AG04449 (cell line): ENCODE measurements around the gene MRPL14.

Experiments used
- CTCF ChIA-PET: fragments of 350-600 bp; formaldehyde crosslinking; extraction: SDS; loops from one replicate; lab custom pipeline; 2021; ENCODE audit warnings: antibody characterized with exemption; lab: Yijun Ruan, JAX
- POLR2A ChIA-PET: fragments of 400-600, 350-600 bp; formaldehyde crosslinking; extraction: SDS; loops from one replicate; lab custom pipeline; 2020; ENCODE audit warnings: antibody characterized with exemption, inconsistent platforms; lab: Yijun Ruan, JAX
- DNase-seq: peaks from one replicate; pipeline ENCODE4 v3.0.0-alpha.2; 2010; ENCODE audit warnings: low read depth, low spot score
- H3K4me3 ChIP-seq: 2 replicates; pipeline ENCODE4 v1.5.1; 2011; ENCODE audit warnings: low read depth, mild to moderate bottlenecking, control low read depth, low read length
- TF ChIP-seq, protein P1 (sequence below): IDR thresholded peaks from one replicate; pipeline ENCODE4 v1.5.1; 2011; ENCODE audit warnings: mild to moderate bottlenecking, moderate library complexity, low read length, control low read depth, inconsistent platforms; ENCODE audit not compliant: insufficient read depth; ENCODE audit errors: missing control alignments

Gene MRPL14

DNA sequence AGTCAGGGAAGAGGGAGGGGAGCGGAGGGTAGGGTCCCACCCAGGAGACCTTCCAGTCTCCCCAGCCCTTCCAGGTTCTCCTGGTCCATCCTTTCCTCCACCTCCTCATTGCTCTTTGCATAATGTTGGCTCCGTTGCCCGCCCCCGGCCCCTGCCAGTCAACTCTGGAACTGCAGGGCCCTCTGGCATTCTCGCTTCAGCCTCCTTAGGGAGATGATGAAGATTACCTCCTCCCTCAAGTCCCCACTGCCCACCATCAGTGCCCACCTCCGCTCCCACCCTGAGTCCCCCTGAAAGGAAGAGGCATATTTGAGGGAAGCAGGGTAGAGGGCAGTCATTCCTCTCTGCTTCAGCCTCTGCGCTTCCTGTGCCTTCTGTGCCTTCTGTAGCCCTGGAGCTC is 8.6 kb upstream of the MRPL14 start:
- CTCF ChIA-PET: interaction anchor here (1.9 kb wide), 1 partner anchor 18 kb away, joined by 9 read pairs; no protein-coding TSS in a partner anchor
- TF ChIP-seq, protein P1, sequence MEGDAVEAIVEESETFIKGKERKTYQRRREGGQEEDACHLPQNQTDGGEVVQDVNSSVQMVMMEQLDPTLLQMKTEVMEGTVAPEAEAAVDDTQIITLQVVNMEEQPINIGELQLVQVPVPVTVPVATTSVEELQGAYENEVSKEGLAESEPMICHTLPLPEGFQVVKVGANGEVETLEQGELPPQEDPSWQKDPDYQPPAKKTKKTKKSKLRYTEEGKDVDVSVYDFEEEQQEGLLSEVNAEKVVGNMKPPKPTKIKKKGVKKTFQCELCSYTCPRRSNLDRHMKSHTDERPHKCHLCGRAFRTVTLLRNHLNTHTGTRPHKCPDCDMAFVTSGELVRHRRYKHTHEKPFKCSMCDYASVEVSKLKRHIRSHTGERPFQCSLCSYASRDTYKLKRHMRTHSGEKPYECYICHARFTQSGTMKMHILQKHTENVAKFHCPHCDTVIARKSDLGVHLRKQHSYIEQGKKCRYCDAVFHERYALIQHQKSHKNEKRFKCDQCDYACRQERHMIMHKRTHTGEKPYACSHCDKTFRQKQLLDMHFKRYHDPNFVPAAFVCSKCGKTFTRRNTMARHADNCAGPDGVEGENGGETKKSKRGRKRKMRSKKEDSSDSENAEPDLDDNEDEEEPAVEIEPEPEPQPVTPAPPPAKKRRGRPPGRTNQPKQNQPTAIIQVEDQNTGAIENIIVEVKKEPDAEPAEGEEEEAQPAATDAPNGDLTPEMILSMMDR: no peak
- POLR2A ChIA-PET: interaction anchor here (0.6 kb wide), 1 partner anchor 561 kb away, joined by 4 read pairs; no protein-coding TSS in a partner anchor
- DNase-seq: no peak
- no peak overlapping the region for H3K4me3 ChIP-seq

DNA sequence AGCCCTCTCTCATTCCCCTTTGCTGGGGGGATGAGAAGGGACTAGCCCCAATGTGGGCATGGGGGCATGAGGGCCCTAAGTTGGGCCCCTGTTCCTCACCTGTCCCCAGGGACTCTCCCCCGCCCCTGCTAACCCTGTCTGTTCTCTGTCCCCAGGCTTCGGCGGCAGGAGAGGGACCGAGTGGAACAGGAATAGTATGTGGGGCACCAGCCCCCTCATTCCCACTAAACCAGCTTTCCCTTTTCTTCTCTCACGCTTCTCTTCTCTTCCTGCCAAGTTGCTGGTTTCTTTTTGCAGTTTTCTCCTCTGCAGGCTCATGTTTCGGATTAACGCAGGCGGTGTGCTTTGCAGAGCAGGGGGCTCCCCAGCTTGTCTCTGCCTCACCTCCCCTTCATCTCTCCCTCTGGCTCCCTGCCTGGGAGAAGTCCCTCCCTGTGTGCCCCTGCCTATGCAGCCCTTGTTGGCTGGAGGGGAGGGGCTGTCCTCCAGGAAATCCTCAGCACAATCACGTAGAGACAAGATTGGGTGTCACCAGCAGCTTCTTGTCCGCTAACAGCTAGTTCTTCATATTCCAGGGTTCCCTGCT is 8.0 kb upstream of the MRPL14 start:
- H3K4me3 ChIP-seq: no peak overlapping the region
- ChIA-PET CTCF (interaction anchor here (0.9 to 1.9 kb wide), 4 partner anchors 19 to 37 kb away, joined by 3 to 9 read pairs (median 3); no protein-coding TSS in a partner anchor), POLR2A (no interaction called here)
- TF ChIP-seq, protein P1: no peak
- DNase-seq: no peak

DNA sequence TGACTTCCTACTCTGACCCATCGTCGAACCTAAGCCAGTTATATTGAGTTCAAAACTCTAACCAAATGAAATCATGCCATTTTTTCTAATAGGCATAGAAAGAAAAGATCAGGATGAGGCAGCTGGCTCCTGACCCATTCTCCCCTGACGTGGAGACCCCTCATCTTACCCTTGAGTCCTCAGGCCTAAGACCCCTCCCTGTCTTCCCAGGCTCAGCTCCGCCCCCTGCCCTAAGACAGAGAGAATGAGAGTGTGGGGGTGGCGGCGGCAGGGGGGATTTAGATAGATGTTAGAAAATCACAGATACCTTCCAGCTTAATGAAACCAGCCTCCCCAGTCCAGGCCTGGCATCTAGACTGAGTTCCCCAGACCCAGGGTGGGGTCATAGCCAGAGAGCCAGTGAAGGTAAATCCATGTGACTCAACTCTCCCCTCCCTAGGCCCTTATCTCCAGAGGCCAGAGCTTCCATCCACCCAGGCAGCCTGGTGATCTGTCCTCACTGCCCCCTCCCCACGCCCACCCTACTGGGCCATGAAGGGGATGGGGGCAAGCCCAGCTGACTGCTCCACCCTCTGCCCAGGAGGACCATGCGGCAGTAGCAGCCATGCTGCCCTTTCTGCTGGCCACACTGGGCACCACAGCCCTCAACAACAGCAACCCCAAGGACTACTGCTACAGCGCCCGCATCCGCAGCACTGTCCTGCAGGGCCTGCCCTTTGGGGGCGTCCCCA is 6.9 kb upstream of the MRPL14 start:
- POLR2A ChIA-PET: no interaction called here

GRCh38 chr6:44133003-44133931 is 6.0 kb upstream of the MRPL14 start:
- TF ChIP-seq, protein P1: peak; percentile 7
- CTCF ChIA-PET: interaction anchor here (0.7 to 3.2 kb wide), 11 partner anchors 11 to 525 kb away, joined by 3 to 17 read pairs (median 4); no protein-coding TSS in a partner anchor
- DNase-seq: no peak
- POLR2A ChIA-PET: no interaction called here
- no peak overlapping the region for H3K4me3 ChIP-seq

More for the DNA sequence above, 6.9 kb upstream of the MRPL14 start:
- CTCF ChIA-PET: interaction anchor here (0.7 to 3.2 kb wide), 10 partner anchors 10 to 204 kb away, joined by 3 to 17 read pairs (median 4); no protein-coding TSS in a partner anchor
- no peak overlapping the region for H3K4me3 ChIP-seq
- TF ChIP-seq, protein P1: no peak
- DNase-seq: no peak

DNA sequence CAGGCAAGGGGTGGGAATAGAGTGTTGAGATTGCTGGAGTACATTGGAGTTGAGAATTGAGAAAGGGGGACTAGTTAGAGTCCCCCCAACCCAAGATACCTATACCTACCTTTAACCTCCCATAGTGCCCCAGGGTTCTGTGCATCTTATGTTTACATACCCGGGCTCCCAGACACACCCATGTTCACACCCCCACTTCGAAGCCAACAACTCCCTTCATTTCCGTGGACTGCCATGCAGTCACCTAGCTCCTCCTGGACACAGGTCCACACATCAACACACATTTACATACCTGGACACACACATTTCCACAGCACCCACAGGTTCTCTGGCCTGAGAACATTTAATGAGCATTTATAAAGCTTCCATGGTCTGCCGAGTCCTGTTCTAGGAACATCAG is 5.2 kb upstream of the MRPL14 start:
- ChIA-PET POLR2A (interaction anchor here (1.6 kb wide), 1 partner anchor 9 kb away, joined by 3 read pairs; no protein-coding TSS in a partner anchor), CTCF (interaction anchor here (0.9 to 3.2 kb wide), 13 partner anchors 12 to 524 kb away, joined by 3 to 17 read pairs (median 4); no protein-coding TSS in a partner anchor)
- no peak for DNase-seq
- H3K4me3 ChIP-seq: no peak overlapping the region
- TF ChIP-seq, protein P1: no peak
